ENCODE results near the gene POLRMT. TPM values are rescaled to one million over a fixed set of nuclear protein-coding genes. Genes with fewer than 3 reads are reported as not detected.

The POLRMT gene
- total RNA-seq, 1 experiment from 2014 or later = 100 TPM

GRCh38 chr19:567296-567900, 65.9 kb downstream of the POLRMT start:
- H3K36me3 ChIP-seq (ENCODE audit: insufficient read depth, low read length, poor library complexity, severe bottlenecking) = no peaks in the 10 kb centered on the region
- no peaks in the 10 kb centered on the region for H3K27me3 ChIP-seq (replicated peaks; ENCODE audit: insufficient read depth, low read depth, low read length, poor library complexity)
- POLR2A ChIA-PET (ENCODE audit: low non-redundant PET) = no interaction called here
- H3K27ac ChIP-seq (ENCODE audit: low read depth, low read length, poor library complexity, severe bottlenecking) = peak overlapping the region; percentile 73
- intact Hi-C loops (cut with micrococcal nuclease; ENCODE audit: unreplicated experiment) = no loop called here
- TF ChIP-seq EZH2 (IDR thresholded peaks at IDR 0.05; ENCODE audit: borderline replicate concordance, low read depth, low read length, poor library complexity, severe bottlenecking) (no peak), CTCF (conservative IDR thresholded peaks at IDR 0.05; ENCODE audit: low read depth, low read length) (no peak)
- no peaks in the 10 kb centered on the region for H3K9me3 ChIP-seq (ENCODE audit: low read depth, low read length, poor library complexity, severe bottlenecking)
- no peak for DNase-seq (ENCODE audit: low spot score)
- peaks cover 10% of the 10 kb centered on the region for H3K4me1 ChIP-seq (ENCODE audit: insufficient read depth, low read length, poor library complexity, severe bottlenecking)
- CTCF ChIA-PET = interaction anchor here (0.6 kb wide), 1 partner anchor 69 kb away, joined by 3 read pairs; no protein-coding TSS in a partner anchor
- no peak overlapping the region for H3K4me3 ChIP-seq (ENCODE audit: low read depth, low read length, poor library complexity, severe bottlenecking)
- BruUV-seq (replicated peaks) = no TSS peak

Other genes with a start within 250 kb of the POLRMT start
- 1.8 and 3.5 TPM in 2 replicates for gene C2CD4C, start 224.4 kb downstream of the POLRMT start, total RNA-seq (2021)
- gene SHC2, start 172.5 kb downstream of the POLRMT start, total RNA-seq (2021) = 1.1 and 2.0 TPM in 2 replicates
- gene MADCAM1, start 137.1 kb downstream of the POLRMT start, total RNA-seq (2021) = 0.59 and 0.84 TPM in 2 replicates
- gene TPGS1, start 126.0 kb downstream of the POLRMT start, total RNA-seq (2021) = 20.7 and 22.2 TPM in 2 replicates
- gene CDC34, start 101.8 kb downstream of the POLRMT start, total RNA-seq (2021) = 109 and 113 TPM in 2 replicates
- 1.0 and 2.5 TPM in 2 replicates for gene GZMM, start 89.5 kb downstream of the POLRMT start, total RNA-seq (2021)
- gene BSG, start 60.9 kb downstream of the POLRMT start, total RNA-seq (2021) = 865 TPM in 2 replicates
- 13.1 and 15.7 TPM in 2 replicates for gene HCN2, start 43.7 kb downstream of the POLRMT start, total RNA-seq (2021)
- gene FGF22, start 6.3 kb upstream of the POLRMT start, total RNA-seq (2021) = 0.19 and 0.57 TPM in 2 replicates
- 90.2 and 93.3 TPM in 2 replicates for gene RNF126, start 29.7 kb upstream of the POLRMT start, total RNA-seq (2021)
- 5.9 and 6.0 TPM in 2 replicates for gene FSTL3, start 42.9 kb upstream of the POLRMT start, total RNA-seq (2021)
- gene PRSS57, start 61.9 kb upstream of the POLRMT start, total RNA-seq (2021) = not detected in 2 replicates
- gene PALM, start 75.4 kb upstream of the POLRMT start, total RNA-seq (2021) = 21.2 and 40.3 TPM in 2 replicates
- 0.11 TPM in 1 of 2 replicates, not detected in the other for gene MISP, start 117.6 kb upstream of the POLRMT start, total RNA-seq (2021)
- gene PTBP1, start 163.9 kb upstream of the POLRMT start, total RNA-seq (2021) = 713 and 800 TPM in 2 replicates
- gene PLPPR3, start 188.4 kb upstream of the POLRMT start, total RNA-seq (2021) = 13.3 and 20.1 TPM in 2 replicates
- not detected in 2 replicates for gene AZU1, start 194.3 kb upstream of the POLRMT start, total RNA-seq (2021)
- gene PRTN3, start 207.5 kb upstream of the POLRMT start, total RNA-seq (2021) = not detected in 2 replicates
- gene ELANE, start 218.8 kb upstream of the POLRMT start, total RNA-seq (2021) = not detected in 2 replicates
- 1.1 and 1.4 TPM in 2 replicates for gene CFD, start 226.1 kb upstream of the POLRMT start, total RNA-seq (2021)